NCI-H524 treated with DMSO at 0.1 percent for 48 hours (cell line): ENCODE results near the gene CSMD2.

Experiments
- DNase-seq: peaks from one replicate; lab custom pipeline; 2025; lab: John Stamatoyannopoulos, UW

The CSMD2 gene

GRCh38 chr1:33680281-33680840 lies 484.7 kb downstream of the CSMD2 start:
- no peak for DNase-seq

- no peak for DNase-seq
These were observed 494.5 kb downstream of the CSMD2 start for GRCh38 chr1:33670567-33670966.

GRCh38 chr1:33668695-33669094 lies 496.3 kb downstream of the CSMD2 start:
- no peak for DNase-seq

GRCh38 chr1:33667386-33668282 lies 497.4 kb downstream of the CSMD2 start:
- no peak for DNase-seq

- no peak for DNase-seq
These were observed 498.4 kb downstream of the CSMD2 start for GRCh38 chr1:33666616-33667015.

- peak; percentile 82 for DNase-seq
These were observed 503.1 kb downstream of the CSMD2 start for GRCh38 chr1:33661811-33662454.

- DNase-seq, result no peak
These were observed 504.1 kb downstream of the CSMD2 start for GRCh38 chr1:33660956-33661355.

- DNase-seq, result no peak
These were observed 504.8 kb downstream of the CSMD2 start for GRCh38 chr1:33660244-33660643.

- no peak for DNase-seq
These were observed 505.4 kb downstream of the CSMD2 start for GRCh38 chr1:33659641-33660040.

GRCh38 chr1:33657833-33658232 lies 507.2 kb downstream of the CSMD2 start:
- no peak for DNase-seq

GRCh38 chr1:33656467-33657005 lies 508.5 kb downstream of the CSMD2 start:
- no peak for DNase-seq

- no peak for DNase-seq
These were observed 509.5 kb downstream of the CSMD2 start for GRCh38 chr1:33655496-33655895.

GRCh38 chr1:33654267-33654834 lies 510.7 kb downstream of the CSMD2 start:
- DNase-seq, result no peak

- no peak for DNase-seq
These were observed 511.8 kb downstream of the CSMD2 start for GRCh38 chr1:33653226-33653625.

GRCh38 chr1:33650708-33651107 lies 514.3 kb downstream of the CSMD2 start:
- DNase-seq, result no peak

GRCh38 chr1:33649759-33650158 lies 515.3 kb downstream of the CSMD2 start:
- no peak for DNase-seq

- no peak for DNase-seq
These were observed 521.8 kb downstream of the CSMD2 start for GRCh38 chr1:33643216-33643615.

- no peak for DNase-seq
These were observed 523.8 kb downstream of the CSMD2 start for GRCh38 chr1:33641104-33641830.

GRCh38 chr1:33640114-33640660 lies 524.8 kb downstream of the CSMD2 start:
- DNase-seq, result no peak

GRCh38 chr1:33637846-33638440 lies 527.1 kb downstream of the CSMD2 start:
- no peak for DNase-seq

GRCh38 chr1:33636209-33636608 lies 528.8 kb downstream of the CSMD2 start:
- no peak for DNase-seq
